ENCODE results near the gene BCL7B.
"Not testable (repeated sequence)": the region's sequence is repeated elsewhere in the genome, so short reads cannot be mapped to it uniquely, and the experiment has no call there.

BCL7B gene

DNA sequence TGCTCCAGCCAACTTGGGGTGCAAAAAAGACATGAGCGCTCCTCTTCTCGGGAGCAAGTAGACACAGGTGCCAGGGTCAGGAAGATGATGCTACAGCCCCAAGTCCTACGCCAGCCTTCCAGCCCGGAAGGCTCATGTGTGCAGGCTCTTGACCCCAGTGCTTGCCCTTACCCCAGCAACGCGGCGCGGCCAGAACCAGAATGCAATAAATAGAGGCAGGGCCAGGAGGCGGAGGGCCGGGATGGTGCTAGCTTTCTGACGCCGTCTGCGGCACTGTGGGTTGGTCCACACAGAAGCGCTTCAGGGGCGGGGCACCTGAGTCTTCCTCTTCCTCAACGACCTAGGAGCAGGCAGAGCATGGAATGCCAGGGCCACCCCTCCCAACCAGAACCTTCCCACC lies 20.4 kb downstream of the BCL7B start:
- in situ Hi-C loops (cut with HindIII; ENCODE audit: low sequenced_read_pairs) = no loop called here

DNA sequence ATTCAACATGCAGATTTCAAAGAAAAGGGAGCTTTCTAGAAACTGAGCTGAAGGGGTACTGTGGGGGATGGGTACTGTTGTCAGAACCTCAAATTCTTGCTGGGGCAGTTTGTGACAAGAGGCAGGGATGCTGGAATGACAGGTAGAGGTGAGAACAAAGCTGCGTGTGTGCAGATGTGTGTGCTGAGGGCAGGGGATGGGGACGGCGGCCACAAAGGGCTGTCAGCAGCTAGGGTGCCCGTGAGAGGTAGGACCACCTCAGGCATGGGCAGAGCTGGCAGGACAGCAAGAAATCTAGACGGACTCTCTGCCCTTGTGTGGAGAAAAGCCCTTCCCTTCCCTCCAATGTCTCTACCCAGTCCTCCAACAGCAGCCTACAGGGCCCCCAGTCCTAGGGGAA lies 21.0 kb downstream of the BCL7B start:
- in situ Hi-C loops (cut with HindIII; ENCODE audit: low sequenced_read_pairs) = no loop called here

DNA sequence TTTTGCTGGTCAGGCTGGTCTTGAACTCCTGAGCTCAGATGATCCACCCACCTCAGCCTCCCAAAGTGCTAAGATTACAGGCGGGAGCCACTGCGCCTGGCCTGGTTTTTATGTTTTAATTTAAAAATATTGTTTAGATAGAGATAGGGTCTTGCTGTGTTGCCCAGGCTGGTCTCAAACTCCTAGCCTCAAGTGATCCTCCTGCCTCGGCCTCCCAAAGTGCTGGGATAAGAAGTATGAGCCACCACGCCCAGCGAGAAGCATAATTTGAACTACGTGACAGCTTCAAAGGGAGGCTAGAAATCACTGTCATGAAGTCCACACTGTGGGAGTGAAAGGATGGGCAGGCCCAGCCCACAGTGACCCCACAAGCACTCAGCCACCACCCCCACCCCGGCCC lies 21.6 kb downstream of the BCL7B start:
- in situ Hi-C loops (cut with HindIII; ENCODE audit: low sequenced_read_pairs) = not testable (repeated sequence)

DNA sequence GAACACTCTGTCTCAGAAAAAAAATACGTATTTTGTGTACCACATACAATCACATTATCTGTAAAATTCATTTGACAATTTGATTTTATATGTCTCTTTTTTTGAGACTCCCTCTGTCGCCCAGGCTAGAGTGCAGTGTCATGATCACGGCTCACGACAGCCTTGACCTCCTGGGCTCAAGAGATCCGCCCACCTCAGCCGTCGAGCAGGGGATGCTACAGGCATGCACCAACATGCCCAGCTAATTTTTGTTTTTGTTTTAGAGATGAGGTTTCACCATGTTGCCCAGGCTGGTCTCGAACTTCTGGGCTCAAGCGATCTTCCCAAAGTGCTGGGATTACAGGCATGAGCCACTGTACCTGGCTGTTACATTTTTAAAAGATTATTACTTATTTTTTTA lies 23.7 kb downstream of the BCL7B start:
- in situ Hi-C loops (cut with HindIII; ENCODE audit: low sequenced_read_pairs) = no loop called here

DNA sequence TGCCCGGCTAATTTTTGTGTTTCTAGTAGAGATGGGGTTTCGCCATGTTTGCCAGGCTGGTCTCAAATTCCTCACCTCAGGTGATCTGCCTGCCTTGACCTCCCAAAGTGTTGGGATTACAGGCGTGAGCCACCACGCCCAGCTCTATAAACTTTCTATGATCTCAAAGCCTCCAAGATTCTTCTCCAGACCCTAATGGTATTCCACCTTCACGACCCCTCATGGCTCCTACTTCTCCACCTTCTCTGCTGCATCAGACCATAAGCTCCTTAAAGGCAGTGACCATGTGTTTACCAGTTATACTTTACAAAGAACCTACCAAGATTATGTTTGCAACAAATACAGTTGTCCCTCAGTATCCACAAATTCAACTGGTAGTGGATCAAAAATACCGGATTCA lies 25.3 kb downstream of the BCL7B start:
- in situ Hi-C loops (cut with HindIII; ENCODE audit: low sequenced_read_pairs) = no loop called here

DNA sequence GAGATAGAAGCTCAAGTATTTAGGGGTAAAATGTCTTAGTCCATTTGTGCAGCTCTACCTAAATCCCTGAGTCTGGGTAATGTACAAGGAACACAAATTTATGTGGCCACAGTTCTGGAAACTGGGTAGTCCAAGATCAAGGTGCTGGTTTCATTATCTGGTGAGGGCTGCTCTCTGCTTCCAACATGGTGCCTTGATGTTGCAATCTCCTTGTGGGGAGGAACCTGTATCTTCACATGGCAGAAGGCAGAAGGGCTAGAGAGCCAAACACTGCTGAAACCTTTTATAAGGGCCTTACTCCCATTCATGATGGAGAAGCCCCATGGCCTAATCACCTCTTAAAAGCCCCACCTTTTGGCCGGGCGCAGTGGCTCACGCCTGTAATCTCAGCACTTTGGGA lies 26.7 kb downstream of the BCL7B start:
- in situ Hi-C loops (cut with HindIII; ENCODE audit: low sequenced_read_pairs) = no loop called here

DNA sequence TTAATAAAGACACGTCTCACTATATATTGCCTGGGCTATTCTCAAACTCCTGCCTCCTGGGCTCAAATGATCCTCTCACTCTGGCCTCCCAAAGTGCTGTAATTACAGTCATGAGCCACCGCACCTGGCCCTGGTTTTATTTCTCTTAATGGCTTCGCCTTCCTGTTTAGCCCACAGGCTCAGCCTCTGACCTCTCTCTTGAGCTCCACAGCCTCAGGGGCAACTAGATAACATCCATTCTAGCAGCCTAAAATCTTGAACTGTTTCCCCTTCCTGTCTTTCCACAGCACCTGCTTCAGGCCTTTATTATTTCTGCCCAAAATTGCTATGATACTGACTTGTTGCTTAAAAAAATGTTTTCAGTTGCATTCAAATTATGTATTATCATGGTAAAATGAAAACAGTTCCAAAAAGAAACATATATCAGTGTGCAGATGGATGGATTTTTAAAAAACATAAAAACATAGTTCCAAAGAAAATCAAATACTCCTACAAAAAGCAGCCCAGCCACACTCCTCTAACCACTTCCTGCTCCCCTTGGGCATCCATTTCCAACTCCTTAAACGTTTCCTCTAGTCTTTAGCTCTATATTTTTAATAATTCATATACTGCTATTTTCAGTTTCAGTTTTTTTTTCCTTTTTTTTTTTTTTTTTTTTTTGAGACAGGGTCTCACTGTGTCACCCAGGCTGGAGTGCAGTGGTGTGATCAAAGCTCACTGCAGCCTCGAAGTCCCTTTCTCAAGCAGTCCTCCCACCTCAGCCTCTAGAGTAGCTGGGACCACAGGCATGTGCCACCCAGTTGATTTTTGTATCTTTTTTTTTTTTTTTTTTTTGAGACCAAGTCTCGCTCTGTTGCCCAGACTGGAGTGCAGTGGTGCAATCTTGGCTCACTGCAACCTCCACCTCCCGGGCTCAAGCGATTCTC lies 30.3 kb downstream of the BCL7B start:
- in situ Hi-C loops (cut with HindIII; ENCODE audit: low sequenced_read_pairs) = no loop called here

DNA sequence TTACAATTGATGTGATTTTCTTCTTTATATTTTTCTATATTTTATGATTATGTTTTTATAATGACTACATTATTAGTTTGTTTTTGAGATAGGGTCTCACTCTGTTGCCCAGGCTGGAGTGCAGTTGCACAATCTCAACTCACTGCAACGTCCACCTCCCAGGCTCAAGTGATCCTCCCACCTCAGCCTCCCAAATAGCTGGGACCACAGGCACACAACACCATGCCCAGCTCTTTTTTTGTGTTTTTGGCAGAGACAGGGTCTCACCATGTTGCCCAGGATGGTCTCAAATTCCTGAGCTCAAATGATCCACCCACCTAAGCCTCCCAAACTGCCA lies 31.4 kb downstream of the BCL7B start:
- in situ Hi-C loops (cut with HindIII; ENCODE audit: low sequenced_read_pairs) = not testable (repeated sequence)

DNA sequence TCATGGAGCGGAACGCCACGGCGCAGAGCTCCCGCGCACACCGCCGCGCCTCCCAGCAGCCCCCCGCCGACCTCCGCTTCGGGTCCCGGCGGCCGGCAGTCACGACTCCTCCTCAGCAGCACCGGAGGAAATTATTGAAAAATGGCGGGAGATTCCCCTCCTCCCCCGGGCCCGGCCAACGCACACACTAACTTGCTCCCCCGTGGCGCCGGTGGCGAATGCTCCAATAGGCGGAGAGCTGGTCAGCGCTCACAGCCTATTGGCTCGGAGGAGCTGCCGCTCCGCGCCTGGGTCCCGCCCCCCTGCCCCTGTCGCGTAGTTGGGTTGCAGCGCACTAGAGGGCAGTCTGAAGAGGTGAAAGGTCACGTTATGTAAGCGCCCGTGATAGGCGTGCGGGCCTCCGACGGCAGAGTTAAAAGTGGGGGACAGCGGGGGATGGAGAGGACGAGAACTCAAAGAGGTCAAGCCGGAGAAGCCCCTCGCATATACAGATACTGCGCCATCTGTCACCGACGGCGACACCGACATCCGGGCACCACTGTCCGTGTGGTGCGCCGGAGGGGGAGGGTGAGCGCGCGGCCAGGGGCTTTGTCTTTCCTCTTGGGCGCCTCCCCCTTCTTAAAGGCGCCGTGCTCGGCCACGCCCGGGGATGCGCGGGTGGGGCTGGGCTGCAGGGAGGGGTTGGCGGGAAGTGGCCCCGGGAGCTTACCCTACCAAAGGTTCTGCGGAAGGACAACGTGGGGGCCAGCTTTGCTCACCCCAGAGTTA lies 35.2 kb downstream of the BCL7B start, which contains the start of gene BAZ1B:
BAZ1B (minus strand) TSS at position 189 of the 768 bp plus-strand sequence. CDS start 360 bp downstream, outside the sequence.
- in situ Hi-C loops (cut with HindIII; ENCODE audit: low sequenced_read_pairs) = loop anchor here (5.0 kb wide), 2 partner anchors 80 to 180 kb away; no protein-coding TSS in a partner anchor

DNA sequence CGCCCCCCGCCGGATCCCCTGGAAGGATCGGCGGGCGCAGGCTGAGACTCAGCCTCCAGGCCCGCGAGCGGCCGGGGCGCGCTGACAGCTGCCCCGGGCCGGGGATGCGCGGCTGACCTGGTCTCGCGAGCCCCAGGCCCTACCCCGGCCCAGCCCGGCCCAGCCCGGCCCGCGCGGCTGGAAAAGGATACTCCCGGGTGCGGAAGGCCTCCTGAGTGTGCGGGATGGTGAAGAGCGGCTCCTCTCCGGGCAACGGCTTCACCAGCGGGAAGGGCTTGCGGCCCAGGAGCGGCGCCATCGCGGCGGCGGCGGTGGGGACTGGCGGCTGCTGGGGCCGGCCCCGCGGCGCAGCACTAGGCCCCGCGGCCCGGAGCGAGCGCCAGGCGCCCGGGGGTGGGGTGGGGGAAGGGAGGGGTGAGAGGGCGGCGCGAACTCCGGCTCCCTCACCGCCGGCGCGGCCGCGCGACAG lies 35.8 kb downstream of the BCL7B start:
- in situ Hi-C loops (cut with HindIII; ENCODE audit: low sequenced_read_pairs) = loop anchor here (5.0 kb wide), 2 partner anchors 81 to 179 kb away; no protein-coding TSS in a partner anchor

DNA sequence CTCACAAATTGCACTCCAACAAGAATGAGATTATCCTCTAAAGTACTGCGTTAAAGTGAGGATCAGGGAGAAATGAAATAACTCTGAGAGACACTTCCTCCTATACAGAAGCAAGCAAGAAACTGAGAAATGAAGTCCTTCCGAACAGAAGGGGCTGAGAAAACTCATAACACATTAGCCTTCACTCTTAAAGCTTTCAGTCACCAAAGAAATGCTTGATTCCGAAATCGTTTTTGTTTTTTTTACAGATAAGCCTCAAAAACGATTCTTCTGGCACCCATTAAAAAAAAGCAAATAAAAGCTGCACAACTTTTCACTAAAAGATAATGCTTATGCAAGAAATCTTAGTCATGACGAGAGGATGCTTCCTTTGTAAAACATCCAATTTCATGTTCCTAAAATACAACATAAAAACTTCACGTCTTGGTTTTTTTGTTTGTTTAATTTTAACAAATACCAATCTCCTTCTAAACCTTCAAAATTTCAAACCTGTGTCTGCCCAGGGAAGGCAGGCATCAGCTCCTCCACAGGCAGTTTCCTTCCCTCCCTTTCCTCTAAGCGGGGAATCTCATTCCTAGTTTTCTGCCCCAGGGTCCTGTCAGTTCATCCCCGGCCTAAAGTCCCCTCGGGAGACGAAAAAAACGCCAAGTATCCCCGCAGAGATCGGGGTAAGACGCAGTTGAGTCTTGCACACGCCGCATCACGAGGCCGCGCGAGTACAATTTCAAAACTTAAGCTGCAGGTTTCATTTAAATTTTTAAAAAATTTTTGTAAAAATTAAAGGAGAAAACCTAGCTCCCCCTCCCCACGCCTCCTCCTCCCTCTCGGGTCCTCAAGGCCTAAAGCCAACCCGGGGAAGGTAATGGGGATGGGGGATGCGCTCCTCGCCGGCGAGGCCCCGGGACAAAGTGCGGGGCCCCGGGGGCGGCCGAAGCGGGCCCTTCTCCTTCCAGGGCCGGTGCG lies 36.5 kb downstream of the BCL7B start:
- in situ Hi-C loops (cut with HindIII; ENCODE audit: low sequenced_read_pairs) = loop anchor here (5.0 kb wide), 2 partner anchors 81 to 179 kb away; no protein-coding TSS in a partner anchor

DNA sequence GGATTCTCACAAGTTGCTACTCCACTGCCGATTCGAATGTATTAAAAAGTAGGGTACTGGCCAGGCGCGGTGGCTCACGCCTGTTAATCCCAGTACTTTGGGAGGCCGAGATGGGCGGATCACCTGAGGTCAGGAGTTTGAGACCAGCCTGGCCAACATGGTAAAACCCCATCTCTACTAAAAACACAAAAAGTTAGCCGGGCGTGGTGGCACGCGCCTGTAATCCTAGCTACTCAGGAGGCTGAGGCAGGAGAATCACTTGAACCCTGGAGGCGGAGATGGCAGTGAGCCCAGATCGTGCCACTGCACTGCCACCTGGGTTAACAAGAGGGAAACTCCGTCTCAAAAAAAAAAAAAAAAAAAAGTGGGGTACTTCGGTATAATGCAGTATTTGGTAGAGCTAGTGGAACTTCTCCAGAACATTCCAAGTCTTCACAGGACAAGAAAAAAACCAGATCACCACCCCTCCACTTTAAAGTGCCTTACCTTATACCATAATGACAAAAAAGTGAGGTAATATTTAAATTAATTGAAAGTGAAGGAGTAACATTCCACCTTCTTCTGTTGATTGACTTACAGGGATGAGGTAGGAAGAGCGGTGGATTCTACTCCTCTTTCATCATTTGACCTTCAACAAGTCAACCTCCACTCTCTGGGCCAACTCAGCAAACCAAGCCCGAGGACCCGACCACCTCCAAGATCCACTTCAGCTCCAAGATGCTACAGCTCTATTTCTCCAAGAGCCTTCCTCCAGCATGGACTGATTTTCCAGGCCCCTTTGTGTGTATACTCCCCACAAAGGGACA lies 37.4 kb downstream of the BCL7B start:
- in situ Hi-C loops (cut with HindIII; ENCODE audit: low sequenced_read_pairs) = loop anchor here (5.0 kb wide), 4 partner anchors 48 to 178 kb away; no protein-coding TSS in a partner anchor

DNA sequence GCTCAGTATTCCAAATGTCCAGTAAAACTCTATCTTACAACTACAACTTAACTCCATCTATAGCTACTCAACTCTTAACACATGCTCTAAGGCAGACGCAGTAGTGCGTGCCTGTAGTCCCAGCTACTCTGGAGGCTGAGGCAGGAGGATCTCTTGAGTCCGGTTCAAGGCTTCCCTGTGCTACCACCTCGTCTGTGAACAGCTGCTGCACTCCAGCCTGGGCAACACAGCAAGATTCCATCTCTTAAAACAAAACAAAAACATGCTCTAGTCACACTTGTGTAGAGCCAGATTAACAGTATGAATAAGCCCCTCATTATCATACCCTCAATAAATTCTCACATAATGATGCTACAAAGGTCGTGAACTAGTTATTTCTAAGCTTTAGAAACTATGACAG lies 39.0 kb downstream of the BCL7B start:
- in situ Hi-C loops (cut with HindIII; ENCODE audit: low sequenced_read_pairs) = loop anchor here (5.0 kb wide), 2 partner anchors 46 to 76 kb away; no protein-coding TSS in a partner anchor

DNA sequence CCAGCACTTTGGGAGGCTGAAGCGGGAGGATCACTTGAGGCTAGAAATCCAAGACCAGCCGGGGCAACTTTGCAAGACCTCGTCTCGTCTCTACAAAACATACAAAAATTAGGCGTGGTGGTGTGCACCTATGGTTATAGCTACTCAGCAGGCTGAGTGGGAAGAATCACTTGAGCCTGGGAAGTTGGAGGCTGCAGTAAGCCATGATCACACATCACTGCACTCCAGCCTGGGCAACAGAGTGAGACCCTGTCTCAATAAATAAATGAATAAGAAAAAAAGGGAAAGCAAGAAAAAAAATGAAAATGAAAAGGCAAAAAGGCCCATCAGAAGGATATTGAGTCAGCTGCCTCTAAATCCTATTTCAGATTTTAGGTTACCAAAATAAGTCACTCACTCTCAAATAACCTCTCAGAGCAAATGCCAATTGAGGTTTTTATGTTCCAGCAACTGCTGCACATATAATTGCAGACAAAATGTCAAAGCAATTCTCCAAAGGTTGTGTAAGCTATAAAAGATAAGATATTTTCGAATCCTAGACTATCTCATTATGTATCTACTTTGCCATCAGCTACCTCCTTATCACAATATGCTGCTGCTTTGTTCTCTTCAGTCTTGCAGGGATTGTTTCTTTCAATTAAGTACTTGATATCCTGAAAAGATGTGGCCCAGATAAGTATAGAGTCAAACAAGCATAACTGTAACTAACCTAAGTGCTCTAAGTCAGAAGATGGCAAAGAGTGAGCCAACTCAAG lies 40.1 kb downstream of the BCL7B start:
- in situ Hi-C loops (cut with HindIII; ENCODE audit: low sequenced_read_pairs) = loop anchor here (5.0 kb wide), 2 partner anchors 45 to 75 kb away; no protein-coding TSS in a partner anchor

DNA sequence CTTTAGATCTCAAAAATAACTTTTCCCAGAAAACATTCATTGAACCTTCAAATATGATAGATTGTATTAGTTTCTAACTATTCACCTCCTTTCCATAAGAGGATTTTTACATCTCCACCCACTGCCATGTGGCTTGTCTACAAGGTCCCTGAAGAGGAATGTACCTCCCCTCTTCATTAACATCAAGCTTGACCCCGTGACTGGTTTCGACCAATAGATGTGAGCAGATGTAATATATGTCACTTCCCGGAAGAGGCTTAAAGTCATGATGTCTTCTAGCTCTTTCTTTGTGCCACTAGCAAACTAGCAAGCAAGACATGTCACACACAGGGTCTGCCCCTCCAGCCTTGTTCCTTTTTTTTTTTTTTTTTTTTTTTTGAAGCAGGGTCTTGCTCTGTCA lies 42.3 kb downstream of the BCL7B start:
- in situ Hi-C loops (cut with HindIII; ENCODE audit: low sequenced_read_pairs) = loop anchor here (5.0 kb wide), 2 partner anchors 43 to 73 kb away; no protein-coding TSS in a partner anchor

DNA sequence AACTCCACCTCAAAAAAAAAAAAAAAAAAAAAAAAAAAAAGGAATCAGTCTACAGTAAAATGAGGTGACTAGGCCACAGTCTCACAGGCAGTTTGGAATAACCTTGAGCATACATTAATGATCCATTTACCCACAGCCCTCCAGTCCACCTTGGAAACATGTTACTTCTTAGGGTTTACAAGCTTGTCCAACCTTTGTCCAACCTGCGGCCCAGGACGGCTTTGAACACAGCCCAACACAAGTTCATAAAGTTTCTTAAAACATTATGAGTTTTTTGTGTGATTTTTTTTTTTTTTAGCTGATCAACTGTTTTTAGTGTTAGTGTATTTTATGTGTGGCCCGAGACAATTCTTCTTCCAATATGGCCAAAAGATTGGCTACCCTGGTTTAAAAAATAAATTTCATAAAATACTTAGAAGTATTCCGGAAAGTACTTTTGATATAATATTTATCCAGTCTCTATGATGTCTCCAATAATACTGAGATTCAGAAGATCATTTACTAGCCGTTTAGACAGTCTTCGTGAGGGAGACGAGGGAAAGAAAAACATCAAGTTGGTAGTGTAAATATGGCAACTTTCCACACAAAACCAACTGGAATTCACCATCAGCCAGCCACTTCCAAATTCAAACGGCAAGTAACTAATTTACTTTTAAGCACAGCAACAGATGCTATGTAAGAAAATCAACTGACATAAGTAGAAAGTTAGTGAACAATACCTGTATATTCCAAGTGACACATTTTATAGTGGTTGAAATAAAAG lies 45.3 kb downstream of the BCL7B start:
- in situ Hi-C loops (cut with HindIII; ENCODE audit: low sequenced_read_pairs) = no loop called here

DNA sequence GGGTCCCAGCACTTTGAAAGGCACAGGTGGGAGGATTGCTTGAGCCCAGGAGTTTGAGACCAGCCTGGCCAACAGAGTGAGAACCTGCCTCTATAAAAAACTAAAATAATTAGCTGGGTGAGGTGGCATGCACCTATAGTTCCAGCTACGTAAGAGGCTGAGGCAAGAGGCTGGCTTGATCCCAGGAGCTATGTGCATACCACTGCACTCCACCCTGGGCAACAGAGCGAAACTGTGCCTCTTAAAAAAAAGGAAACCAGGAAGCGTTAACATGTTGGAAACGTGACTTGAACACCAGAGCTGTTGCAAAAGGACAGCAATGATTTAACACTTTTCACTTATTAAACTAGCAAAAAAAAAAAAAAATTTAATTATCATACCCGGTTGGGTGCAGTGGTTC lies 48.0 kb downstream of the BCL7B start:
- in situ Hi-C loops (cut with HindIII; ENCODE audit: low sequenced_read_pairs) = no loop called here

DNA sequence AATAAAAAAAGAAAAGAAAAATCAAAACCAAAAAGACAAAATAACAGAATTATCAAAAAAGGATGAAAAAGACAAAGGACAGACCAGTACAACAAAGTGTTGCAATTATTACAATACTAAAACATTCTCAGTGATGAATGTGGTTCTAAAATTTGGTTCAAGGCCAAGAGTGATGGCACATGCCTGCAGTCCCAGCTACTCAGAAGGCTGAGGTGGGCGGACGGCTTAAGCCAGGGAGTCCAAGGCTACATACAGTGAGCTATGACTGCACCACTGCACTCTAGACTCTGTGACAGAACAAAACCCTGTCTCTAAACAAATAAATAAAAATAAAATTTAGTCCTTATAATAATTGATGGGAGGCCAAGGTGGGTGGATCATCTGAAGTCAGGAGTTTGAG lies 49.9 kb downstream of the BCL7B start:
- in situ Hi-C loops (cut with HindIII; ENCODE audit: low sequenced_read_pairs) = no loop called here

Data from endothelial cell of hepatic sinusoid (primary cell).